Measurements from ENCODE around the gene C17orf50.
"Not testable (repeated sequence)": the region's sequence is repeated elsewhere in the genome, so short reads cannot be mapped to it uniquely, and the experiment has no call there.

C17orf50 gene

DNA sequence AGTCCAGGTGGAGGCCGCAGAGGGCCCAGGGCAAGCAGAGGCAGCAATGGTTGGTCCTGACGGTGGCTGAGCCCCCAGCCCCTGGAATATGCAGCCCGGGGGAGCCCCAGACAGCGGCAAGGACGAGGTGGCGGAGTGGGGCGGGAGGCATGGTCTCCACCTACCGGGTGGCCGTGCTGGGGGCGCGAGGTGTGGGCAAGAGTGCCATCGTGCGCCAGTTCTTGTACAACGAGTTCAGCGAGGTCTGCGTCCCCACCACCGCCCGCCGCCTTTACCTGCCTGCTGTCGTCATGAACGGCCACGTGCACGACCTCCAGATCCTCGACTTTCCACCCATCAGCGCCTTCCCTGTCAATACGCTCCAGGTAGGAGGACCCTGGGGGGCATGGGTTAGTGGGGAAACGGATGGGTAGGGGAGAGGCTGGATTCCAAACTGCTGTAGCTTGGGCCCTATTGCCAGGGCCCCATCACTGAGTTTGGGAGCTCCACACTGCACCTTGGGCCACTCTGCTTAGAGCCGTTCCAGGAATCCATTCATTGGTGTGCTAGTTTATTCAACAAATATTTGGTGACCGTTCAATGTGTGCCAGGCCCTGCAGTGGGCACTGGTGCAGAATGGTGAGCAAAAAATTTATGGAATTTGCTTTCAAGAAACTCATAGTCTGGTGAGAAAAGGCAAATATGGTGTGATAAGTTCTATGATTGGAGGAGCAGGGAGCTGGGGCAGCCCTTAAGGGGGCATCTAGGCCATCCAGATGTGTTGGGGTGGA, 25.5 kb upstream of the C17orf50 start:
- DNase-seq, result no peak

DNA sequence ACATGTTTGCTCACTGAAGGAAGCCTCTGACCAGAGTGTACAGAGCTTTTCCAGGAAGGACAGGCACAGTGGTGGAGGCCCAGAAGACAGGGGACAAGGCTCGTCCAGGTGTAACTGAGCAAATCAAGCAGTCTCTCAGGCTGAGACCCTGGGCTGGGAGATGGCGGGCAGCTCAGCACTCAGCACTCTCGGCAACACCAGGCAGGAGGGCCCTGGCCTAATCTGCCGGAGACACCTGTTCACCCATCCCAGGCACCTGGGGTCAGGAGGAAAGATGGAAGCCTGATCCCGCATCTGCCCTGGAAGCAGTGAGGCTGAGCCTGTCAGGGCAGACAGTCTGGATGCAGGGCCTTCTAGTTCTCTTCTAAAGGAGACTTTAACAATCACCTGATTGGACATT, 24.5 kb upstream of the C17orf50 start:
- DNase-seq, result no peak

DNA sequence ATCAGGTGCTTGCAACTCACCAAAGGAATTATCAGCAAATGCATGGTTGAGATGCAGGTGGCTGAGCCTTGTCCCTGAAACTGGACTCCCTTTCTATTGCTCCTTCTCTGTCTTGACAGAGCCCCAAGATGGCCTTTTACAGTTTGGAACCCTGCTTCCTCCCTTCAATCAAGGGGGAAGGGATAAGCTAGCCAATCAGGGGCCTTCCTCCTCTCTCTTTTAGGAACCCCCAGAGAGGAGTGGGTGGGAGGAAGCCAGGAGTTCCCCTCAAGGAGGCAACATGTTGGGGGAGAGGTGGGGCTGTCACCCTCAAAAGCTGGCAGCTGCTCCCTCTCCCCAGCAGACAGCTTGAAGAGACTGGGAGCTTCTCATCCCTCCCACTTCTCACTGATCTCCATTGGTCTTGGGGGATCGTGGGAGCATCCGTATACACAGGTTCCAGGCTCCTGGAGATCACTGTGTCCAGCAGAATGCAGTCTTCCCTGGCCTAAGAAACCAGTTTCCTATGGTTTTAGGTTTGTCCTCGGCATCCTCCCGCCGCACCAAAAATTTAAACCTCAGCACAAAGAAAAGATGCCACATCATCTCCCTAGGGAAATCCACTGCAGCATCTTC, 22.1 kb upstream of the C17orf50 start:
- no peak for DNase-seq

DNA sequence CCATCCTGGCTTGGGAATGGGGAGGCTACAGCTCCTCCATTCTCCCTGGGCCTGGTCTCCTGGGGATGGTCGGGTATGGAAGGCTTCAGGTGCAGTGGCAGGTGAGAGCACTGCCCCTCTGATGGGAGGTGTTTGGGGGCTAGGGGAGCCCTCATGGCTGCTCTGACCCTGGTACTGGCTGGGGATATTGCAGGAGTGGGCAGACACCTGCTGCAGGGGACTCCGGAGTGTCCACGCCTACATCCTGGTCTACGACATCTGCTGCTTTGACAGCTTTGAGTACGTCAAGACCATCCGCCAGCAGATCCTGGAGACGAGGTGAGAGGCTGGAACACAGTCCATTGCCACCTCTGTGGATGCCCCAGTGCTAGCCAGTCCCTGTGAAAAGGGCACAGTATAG, 20.5 kb upstream of the C17orf50 start:
- no peak for DNase-seq

DNA sequence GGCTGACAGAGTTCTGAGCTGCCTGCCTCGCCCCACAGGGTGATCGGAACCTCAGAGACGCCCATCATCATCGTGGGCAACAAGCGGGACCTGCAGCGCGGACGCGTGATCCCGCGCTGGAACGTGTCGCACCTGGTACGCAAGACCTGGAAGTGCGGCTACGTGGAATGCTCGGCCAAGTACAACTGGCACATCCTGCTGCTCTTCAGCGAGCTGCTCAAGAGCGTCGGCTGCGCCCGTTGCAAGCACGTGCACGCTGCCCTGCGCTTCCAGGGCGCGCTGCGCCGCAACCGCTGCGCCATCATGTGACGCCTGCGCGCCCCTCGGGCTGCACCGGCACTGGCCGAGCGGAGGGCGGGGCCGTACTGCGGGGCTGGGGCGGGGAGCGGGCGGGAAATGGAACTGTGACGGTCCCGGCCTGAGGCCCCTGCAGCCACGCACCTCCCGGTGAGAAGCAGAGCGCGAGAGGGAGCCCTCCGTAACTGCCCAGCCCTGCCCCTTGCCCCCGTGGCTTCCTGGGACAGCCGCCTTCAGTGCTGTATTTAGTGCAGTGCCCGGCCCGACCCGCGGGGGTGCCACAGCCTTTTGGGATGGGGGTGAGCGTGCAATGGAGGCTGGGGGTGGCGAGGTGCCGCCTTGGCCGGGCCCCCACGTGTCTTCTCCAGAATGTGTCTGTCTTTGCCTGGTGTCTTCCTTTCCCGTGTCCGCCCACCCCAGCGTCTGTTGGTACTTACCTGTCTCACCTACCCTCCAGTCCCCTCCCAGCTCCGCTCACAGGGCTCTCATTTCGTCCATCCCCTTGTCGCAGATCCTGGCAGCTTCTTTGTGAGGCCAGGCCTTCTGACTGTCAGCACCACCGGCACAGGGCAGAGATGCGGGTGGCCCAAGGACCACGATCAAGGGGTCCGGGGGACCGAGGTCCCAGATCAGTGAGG, 19.4 kb upstream of the C17orf50 start:
- peak; percentile 28 to 35 for DNase-seq

DNA sequence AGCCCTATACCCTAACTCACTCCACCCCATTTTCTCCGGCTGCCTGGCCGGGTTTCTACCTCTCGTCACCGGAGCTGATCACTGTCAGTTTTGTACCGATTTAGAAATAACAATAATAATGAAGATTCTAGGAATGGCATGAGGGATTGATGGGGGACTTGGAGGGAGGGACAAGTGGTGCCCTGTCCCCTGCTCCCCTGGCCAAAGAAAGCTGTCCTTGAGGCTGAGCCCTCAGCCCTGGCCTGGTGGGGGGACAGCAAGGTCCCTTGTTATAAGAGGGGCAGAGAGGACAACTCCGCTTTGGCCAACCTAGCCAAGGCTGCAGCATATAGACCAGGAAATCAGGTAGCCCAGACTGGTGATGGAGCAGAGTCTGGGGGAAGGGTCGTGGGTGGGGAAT, 18.2 kb upstream of the C17orf50 start:
- DNase-seq, result no peak

DNA sequence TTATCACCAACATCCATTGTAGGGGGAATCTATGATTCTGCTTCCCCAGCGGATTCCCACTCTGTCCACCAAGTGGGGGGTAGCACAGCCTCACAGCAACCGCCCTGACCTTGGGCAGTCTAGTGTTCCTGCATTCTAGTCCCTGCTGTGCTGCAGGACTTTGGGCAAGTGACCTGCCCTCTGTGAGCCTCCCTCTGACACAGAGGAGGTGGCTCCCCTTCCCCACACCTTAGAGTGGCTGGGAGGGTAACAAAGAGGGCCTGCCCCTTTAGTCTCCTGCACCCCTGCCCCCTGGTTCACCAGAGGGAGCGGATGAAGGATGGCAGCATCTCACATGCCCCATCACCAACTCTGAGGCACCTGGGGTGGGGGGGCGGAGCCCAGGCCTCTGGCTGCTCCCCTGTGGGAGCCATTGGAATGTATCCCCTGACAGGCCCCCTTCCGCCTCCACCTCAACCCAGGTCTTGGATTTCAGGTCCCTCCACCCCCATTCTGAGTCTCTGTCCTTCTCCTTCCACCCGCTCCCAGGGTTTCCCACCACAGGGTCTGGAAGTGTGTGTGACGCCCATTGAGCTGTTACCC, 17.7 kb upstream of the C17orf50 start:
- no peak for DNase-seq

DNA sequence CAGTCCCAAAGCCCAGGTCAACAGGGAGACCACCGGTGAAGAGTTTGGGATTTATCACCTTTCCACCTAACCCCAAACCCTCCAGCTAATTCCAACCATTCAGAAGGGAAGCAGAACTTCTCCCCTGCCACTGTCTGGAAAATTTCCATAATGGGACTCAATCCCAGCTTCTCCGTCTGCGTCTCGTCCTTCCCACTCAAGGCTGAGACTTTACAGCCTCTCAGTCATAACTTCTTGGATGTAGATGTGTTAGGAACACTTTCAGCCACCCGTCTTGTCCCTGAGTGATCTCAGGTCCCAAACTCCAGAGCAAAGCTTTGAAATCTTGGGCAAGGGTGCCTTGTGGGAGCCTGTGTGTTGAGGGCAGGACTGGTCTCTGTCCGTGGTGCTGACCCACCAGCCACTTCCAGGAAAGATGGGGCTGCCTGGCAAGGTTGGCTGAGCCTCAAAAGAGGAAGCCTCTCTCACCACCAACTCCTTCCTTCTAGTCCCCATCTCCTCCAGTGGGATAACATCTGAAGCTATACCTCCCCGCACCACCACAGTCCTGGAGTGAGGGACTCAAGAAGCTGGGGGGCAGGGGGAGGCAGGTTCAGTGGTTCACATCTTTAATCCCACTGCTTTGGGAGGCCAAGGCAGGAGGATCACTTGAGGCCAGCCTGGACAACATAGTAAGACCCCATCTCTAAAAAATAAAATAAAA, 16.9 kb upstream of the C17orf50 start:
- no peak for DNase-seq

DNA sequence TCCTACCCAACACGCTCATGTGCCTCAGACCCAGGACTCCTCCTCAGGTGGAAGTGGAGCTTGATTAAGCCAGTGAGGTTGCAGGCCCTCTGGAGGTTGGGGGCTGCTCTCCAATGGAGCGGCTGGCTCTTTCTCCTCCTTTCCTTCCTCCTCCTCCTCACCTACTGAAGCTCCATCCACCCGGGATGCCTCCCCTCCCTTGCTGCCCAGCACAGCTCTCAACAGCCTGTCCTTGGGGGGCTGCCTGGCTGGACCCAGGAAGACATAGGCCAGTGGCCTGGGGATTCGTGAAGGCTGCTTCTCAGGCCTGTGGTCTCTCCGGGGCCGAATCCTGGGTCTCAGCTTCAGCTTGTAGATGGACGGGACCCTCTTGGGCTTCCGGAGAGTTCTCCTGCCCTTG, 15.9 kb upstream of the C17orf50 start:
- no peak for DNase-seq

DNA sequence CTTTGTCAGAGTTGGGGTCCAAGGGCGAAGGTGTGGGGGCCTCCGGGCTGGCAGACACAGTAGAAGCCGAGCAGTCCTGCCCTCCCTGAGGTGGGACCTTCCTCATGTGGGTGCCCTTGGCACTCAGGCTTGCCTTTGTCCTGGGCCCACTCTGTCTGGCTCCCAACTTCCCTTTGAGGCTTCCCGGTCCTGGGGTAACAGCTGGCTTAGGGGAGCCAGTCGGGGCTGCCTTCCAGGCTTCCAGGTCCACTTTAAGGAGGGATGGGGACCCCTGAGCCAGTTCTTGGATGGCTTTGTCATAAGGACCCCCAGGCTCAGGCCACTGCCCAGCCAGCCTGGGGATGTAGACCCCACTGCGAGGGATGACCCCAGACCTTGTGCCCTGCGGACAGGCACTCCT, 15.4 kb upstream of the C17orf50 start:
- DNase-seq, result no peak

DNA sequence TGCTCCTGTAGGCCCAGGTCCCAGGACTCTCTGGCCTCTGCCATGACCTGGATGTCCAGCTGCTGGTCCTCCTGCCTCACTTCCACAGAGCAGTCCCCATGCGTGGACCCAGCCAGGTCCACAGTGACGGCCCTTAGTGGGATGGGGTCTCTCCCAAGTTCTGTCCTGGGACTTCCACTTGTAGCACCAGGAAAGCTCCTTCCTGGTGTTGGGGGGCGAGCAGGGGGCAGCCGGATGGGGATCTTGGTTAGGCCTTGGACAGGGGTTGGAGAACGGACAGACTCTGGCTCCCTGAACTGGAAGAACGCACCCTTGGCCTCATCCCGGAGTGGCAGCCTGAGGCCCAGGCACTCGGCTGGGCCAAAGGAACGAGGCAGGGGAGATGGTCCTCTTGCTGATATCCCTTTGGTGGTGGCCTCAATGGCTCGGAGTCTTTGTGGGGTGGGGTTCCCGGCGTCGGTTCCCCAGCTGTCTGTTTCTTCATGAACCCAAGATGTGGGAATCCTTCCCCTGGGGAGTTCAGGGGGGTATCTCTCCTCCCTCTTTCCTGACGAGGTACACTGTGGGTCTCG, 14.9 kb upstream of the C17orf50 start:
- DNase-seq, result no peak

DNA sequence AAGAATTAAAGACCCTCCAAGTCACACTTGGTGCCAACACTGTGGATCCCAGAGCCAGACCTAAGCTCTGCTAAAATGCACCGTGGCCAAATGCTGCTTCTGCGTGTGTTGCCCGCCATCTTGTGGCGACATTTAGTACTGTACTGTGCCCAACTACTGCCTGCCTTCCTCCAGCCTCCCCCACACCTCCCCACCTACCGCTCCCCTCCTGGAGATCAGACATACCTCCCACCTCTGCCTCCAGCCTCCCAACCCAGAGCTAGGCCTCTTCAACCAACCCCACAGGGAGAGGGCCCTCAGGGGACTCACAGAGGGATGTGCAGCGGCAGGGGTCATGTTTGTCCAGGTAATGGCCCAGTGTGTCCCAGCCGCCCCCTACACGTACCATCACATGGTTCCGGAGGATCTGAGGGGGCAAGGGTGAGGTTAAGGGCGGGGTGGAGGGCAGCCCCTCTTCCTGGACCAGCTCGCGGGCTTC, 13.1 kb upstream of the C17orf50 start:
- peak; percentile 74 to 78 for DNase-seq

DNA sequence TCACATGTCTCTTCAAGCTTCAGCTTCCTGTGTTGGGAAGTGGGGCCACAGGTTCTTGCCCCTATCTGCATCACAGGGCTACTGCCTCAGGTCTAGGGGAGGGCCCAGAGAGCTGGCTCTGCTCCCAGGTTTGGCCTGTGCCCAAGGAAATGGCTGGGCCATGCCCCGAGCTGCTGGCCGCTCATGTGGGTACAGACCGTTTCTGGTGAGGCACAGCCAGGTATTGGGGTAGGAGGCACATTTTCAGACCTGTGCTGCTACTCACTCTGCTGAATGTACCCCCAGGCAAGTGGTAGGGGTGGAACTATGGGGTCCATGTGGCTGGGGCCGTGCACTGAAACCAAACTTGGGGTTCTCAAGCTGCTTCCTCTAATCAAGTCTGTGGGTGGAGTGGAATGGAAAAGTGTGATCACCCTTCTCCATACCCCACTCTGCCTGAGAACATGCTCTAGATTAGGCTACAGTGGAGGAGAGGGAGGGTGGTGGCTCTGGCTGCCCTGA, 12.3 kb upstream of the C17orf50 start:
- DNase-seq, result peak in 1 of 2 experiments; percentile 14

DNA sequence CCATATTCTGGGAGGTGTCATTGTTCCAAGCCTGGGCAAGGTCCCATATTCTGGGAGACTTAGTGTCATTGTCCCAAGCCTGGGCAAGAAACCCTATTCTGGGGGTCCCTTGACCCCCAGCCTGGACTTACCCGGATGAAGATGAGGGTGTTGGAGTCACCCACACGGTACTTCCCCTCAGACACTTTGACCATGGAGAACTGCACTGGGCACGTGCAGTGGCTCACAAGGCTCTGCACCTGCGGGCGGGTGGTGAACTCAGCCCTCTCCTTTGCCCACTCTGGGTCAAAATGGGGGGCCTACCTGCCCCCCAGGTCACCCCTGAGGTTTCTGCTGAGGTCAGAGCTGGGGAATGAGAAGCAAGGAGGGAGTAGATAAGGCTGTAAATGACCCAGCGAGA, 11.7 kb upstream of the C17orf50 start:
- DNase-seq, result no peak

DNA sequence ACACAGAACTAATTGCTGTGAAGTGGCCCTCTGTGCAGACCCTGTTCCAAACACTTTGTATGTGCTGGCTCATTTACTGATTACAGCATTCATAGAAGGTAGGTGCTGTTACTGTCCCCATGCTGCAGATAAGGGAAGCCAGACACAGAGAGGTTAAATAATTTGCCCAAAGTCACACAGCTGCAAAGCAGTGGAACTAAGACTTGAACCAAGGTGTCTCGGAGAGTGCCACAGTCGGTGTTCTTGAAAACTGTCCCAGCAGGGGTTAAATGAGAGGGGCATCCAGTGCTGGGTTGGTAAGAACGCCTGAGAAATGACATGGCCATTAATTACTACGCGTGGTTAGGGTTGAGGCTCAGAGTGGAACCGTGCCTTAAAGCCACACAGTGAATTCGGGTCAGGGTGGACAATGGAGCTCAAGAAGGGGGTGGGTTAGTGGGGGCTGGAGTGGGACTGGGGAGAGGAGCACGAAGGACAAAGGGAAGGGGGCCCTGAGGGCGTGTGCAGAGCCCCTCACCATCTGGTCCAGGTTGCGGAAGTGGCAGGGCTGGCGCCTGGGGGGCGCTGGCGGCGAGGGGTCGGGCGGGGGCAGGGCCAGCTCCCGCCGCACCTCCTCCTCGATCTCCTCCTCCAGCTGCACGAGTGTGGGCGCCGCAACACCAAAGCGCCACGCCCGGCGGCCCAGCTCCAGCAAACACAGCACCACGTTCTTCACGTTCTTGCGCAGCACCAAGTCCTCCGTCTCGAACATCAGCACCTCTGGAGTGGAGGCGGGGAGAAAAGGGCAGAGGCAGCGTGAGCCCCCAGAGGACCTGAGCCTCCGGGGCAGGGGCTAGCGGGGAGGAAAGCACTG, 10.9 kb upstream of the C17orf50 start:
- no peak for DNase-seq

DNA sequence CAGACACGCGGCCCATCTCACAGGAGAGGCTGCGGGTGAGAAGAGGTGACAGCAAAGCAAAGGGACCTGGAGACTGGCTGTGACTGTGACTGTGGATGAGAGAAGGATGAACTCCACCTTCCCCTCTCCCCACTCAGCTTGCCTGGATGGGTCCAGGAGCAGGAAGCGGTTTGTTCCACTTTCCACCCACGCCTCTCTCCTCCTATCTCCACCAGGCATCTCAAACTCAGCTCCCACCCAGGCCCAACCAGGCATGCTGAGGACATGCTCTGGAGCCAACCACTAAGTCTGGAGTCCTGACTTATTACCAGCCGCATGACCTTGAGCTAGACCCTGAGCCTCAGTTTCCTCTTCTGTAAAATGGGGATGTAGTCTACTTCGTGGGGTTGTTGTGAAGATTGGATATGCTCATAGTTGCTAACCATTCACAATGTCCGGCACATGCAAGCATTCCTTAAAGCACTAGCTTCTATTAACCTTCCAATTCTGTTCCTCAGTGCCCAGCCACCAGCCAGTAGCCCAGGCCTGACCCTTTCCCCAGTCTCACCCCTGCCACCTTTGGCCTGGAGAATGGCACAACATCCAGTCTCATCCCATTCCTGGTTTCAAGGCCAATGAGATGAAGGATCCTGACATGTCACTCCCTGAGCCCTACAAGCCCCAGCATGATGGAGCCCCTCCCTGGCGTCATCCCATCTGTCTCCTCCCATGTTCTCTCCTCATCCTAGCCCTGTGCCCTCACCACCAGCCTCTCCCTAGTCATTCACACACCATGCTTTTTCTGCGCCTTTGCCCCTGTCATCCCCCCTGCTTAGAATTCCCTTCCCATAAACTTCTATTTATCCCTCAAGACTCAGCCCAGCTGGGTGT, 9.9 kb upstream of the C17orf50 start:
- DNase-seq, result no peak

DNA sequence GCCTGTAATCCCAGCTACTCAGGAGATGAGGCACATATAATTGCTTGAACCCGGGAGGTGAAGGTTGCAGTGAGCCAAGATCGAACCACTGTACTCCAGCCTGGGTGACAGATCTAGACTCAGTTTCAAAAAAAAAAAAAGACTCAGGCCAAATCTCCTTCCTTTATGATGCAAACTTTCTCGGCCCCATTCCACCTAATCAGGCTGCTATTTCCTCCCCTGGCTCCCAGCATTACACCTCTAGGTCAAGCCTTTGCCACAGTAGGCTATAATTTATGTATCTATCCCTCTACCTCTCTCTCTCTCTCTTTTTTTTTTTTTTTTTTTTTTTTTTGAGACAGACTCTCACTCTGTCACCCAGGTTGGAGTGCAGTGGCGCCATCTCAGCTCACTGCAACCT, 9.1 kb upstream of the C17orf50 start:
- DNase-seq, result not testable (repeated sequence)

DNA sequence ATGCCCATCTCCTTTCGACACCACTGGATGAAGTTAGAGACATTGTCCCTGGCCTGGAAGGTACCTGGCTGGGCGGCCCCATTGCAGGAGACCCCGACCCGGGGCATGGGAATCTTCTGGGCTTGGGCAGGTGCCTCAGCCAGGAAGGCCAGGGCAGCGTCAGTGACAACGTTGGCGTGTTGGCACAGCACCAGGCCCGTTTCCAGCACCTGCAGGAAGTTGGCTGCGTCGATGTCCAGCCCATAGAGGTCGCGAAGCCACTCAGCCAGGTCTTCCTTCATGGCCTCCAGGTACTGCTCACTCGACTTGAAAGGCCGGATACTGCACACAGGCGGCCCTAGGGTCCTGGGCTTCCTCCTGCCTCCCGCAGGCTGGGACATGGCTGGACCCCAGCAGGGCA, 8.2 kb upstream of the C17orf50 start:
- peak in 1 of 2 experiments; percentile 20 for DNase-seq

DNA sequence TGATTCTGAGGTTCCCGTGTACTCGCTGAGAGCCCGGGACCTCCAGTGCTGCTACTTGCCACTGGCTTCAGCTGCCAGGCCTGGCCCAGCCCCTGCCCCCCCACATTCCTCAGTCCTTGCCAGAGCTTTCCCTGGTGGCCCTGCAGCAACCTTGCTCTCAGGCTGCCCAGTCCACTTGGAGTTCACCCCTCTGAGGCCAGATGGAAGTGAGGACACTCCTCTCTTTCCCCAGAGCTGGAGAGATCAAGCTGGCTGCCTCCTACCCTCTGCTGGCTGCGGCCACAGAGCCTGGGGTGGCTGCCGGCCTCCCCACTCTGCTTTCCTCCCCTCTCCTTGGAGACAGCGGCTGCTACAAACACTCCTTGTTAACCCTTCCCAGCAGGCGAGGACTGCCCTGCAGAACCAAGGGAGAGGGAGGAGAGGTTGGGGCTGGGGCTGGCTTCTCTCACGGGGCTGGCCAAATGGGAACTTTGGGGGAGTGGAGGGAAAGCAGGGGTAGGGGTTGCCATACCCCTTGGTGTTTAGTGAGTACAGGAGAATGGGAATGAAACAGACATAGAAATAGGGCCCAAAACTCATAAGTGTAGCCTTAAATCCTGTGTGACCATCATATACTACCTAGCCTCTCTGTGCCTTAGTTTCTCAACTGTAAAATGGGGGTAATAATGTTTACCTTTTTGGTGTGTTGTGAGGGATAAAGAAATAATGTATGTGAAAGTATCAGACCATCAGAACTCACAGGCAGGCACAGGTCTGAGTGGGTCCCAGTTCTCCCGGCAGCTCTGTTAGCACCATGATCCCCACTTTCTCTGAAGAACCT, 7.5 kb upstream of the C17orf50 start, which contains the start of gene GAS2L2:
TSS of gene GAS2L2 (minus strand) at position 295 of the 820 bp plus-strand sequence. CDS start 389 bp downstream, outside the sequence.
- DNase-seq, result no peak

Data from NCI-H2081 (cell line).